Thoracic aorta (tissue), 2 donors: ENCODE data around the gene NFE2L2. TPM values are rescaled to one million over a fixed set of nuclear protein-coding genes. Genes with fewer than 3 reads are reported as not detected.

Experiments
- ATAC-seq: fragments of 150-250 bp; one replicate; pipeline ENCODE4 v1.8.0; 2017; ENCODE audit warnings: low read depth; ENCODE audit not compliant: insufficient number of reproducible peaks, low FRiP score
- DNase-seq: peaks from one replicate; pipeline ENCODE4 v3.0.0-alpha.2; 2020; ENCODE audit warnings: low spot score
- H3K27ac ChIP-seq, 2 donors: fragments of 200-600 bp; sonication (generic); 1 replicate in 1 of 2; 2 replicates in 1 of 2; pipeline ENCODE4 v1.5.1; 2016; ENCODE audit warnings: mild to moderate bottlenecking in 2 of 2, moderate library complexity in 2 of 2
- H3K27me3 ChIP-seq: fragments of 200-600 bp; sonication (generic); replicated peaks from 2 replicates; pipeline ENCODE4 v1.6.0; 2016; ENCODE audit warnings: mild to moderate bottlenecking; ENCODE audit not compliant: insufficient read depth
- H3K36me3 ChIP-seq: fragments of 200-600 bp; sonication (generic); one replicate; pipeline ENCODE4 v1.5.1; 2016
- H3K4me1 ChIP-seq, 2 donors: fragments of 200-600 bp; sonication (generic); 1 replicate in 1 of 2; 2 replicates in 1 of 2; pipeline versions ENCODE4 v1.5.1 to v1.6.0; 2016; ENCODE audit warnings: low read depth in 2 of 2, mild to moderate bottlenecking in 1 of 2; ENCODE audit not compliant: control insufficient read depth in 1 of 2
- H3K4me3 ChIP-seq: fragments of 200-600 bp; sonication (generic); 2 replicates; pipeline ENCODE4 v1.5.1; 2016; ENCODE audit warnings: mild to moderate bottlenecking
- H3K9me3 ChIP-seq: fragments of 200-600 bp; sonication (generic); 2 replicates; pipeline ENCODE4 v1.5.1; 2016
- total RNA-seq, 2 donors: library from RNA; depleted of rRNA; stranded (reverse); fragments of >200 nt; gene quantifications; one replicate each; pipeline versions ENCODE4 v1.1.0 to v1.2.3, GENCODE V29; 2016
- TF ChIP-seq, protein P1 (sequence below): fragments of 200-600 bp; sonication (generic); IDR thresholded peaks from one replicate; pipeline ENCODE4 v1.5.1; 2019; ENCODE audit warnings: antibody characterized with exemption

NFE2L2 gene
- total RNA-seq, 2 donors from 2014 or later: 64.3 to 155 TPM

- TF ChIP-seq, protein P1, sequence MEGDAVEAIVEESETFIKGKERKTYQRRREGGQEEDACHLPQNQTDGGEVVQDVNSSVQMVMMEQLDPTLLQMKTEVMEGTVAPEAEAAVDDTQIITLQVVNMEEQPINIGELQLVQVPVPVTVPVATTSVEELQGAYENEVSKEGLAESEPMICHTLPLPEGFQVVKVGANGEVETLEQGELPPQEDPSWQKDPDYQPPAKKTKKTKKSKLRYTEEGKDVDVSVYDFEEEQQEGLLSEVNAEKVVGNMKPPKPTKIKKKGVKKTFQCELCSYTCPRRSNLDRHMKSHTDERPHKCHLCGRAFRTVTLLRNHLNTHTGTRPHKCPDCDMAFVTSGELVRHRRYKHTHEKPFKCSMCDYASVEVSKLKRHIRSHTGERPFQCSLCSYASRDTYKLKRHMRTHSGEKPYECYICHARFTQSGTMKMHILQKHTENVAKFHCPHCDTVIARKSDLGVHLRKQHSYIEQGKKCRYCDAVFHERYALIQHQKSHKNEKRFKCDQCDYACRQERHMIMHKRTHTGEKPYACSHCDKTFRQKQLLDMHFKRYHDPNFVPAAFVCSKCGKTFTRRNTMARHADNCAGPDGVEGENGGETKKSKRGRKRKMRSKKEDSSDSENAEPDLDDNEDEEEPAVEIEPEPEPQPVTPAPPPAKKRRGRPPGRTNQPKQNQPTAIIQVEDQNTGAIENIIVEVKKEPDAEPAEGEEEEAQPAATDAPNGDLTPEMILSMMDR: no peak
- DNase-seq (no peak), ATAC-seq (no peak)
- Histone ChIP-seq H3K4me3 (peak overlapping the region; percentile 54), H3K36me3 (no peaks in the 10 kb centered on the region), H3K9me3 (no peaks in the 10 kb centered on the region), H3K27ac (peak overlapping the region; percentile 89 to 97), H3K27me3 (no peaks in the 10 kb centered on the region), H3K4me1 (peaks cover 86 to 97% of the 10 kb centered on the region in 2 donors)
These were observed 22.8 kb downstream of the NFE2L2 start for GRCh38 chr2:177241711-177242120.

GRCh38 chr2:177239932-177240630 is 24.4 kb downstream of the NFE2L2 start:
- Histone ChIP-seq H3K4me1 (peaks cover 79 to 96% of the 10 kb centered on the region in 2 donors), H3K4me3 (peak overlapping the region; percentile 20), H3K27ac (peak overlapping the region; percentile 89 to 97), H3K27me3 (no peaks in the 10 kb centered on the region), H3K9me3 (no peaks in the 10 kb centered on the region), H3K36me3 (no peaks in the 10 kb centered on the region)
- ATAC-seq: no peak
- DNase-seq: no peak
- TF ChIP-seq, protein P1: no peak

- Histone ChIP-seq H3K4me1 (peaks cover 72 to 94% of the 10 kb centered on the region in 2 donors), H3K4me3 (peak overlapping the region; percentile 7), H3K27me3 (no peaks in the 10 kb centered on the region), H3K27ac (peak overlapping the region; percentile 55 to 97), H3K9me3 (no peaks in the 10 kb centered on the region), H3K36me3 (no peaks in the 10 kb centered on the region)
- ATAC-seq: no peak
- DNase-seq: no peak
- TF ChIP-seq, protein P1: no peak
These were observed 25.5 kb downstream of the NFE2L2 start for GRCh38 chr2:177239053-177239452.

DNA sequence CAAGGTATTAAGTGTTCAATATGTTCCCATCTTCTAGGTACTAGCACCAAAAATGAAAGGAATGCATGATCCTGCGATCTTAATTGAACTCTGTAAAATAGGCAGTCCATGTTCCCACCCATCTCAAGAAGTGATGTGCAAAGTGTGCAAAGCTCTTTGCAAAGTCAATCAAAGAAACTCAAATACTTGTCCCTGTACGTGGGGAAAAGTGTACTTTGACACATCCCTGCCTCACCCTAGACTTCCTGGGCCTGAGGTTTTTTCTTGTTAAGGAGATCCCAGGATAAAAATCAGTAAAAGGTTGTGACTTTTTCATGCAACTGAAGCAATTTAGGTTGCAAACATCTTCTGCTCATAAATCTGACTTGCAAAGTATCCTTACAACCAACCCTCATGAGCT is 26.6 kb downstream of the NFE2L2 start:
- peak overlapping the region; percentile 11 to 39 for H3K27ac ChIP-seq
- no peak overlapping the region for H3K4me3 ChIP-seq
- H3K9me3 ChIP-seq: no peaks in the 10 kb centered on the region
- H3K4me1 ChIP-seq: peaks cover 66 to 91% of the 10 kb centered on the region in 2 donors
- TF ChIP-seq, protein P1: no peak
- ATAC-seq (no peak), DNase-seq (no peak)
- peaks cover 4% of the 10 kb centered on the region for H3K36me3 ChIP-seq
- H3K27me3 ChIP-seq: no peaks in the 10 kb centered on the region

- Histone ChIP-seq H3K27ac (no peak overlapping the region), H3K4me3 (no peak overlapping the region), H3K27me3 (no peaks in the 10 kb centered on the region), H3K4me1 (peaks cover 52 to 83% of the 10 kb centered on the region in 2 donors), H3K9me3 (no peaks in the 10 kb centered on the region), H3K36me3 (peaks cover 18% of the 10 kb centered on the region)
- TF ChIP-seq, protein P1: no peak
- DNase-seq (no peak), ATAC-seq (no peak)
These were observed 28.6 kb downstream of the NFE2L2 start for GRCh38 chr2:177235855-177236437.
